ENCODE data around the gene METTL3. TPM values are rescaled to one million over a fixed set of nuclear protein-coding genes. Genes with fewer than 3 reads are reported as not detected.

The METTL3 gene
- total and polyA plus RNA-seq, 2 experiments from 2014 or later, result 39.0 to 44.1 TPM

- Histone ChIP-seq H3K27ac (no peak overlapping the region), H3K79me2 (no peaks in the 10 kb centered on the region), H3K4me3 (peak overlapping the region; percentile 50), H3K9me2 (replicated peaks; ENCODE audit: insufficient read depth) (no peaks in the 10 kb centered on the region), H3K36me3 (replicated peaks; ENCODE audit: insufficient read depth, low read depth) (no peaks in the 10 kb centered on the region), H3K4me2 (peak overlapping the region; percentile 92), H3K4me1 (ENCODE audit: insufficient read depth) (peaks cover 11% of the 10 kb centered on the region), H3K9me3 (ENCODE audit: low read depth) (no peaks in the 10 kb centered on the region), H2AFZ (peak overlapping the region; percentile 71), H4K20me1 (ENCODE audit: insufficient read depth, poor library complexity, severe bottlenecking) (no peaks in the 10 kb centered on the region), H3K27me3 (peaks cover 50% of the 10 kb centered on the region)
- TF ChIP-seq CTCF (IDR thresholded peaks at IDR 0.05; ENCODE audit: poor library complexity) (no peak), EZH2 (IDR thresholded peaks at IDR 0.05; ENCODE audit: borderline replicate concordance) (no peak), EZH2phosphoT487 (IDR thresholded peaks at IDR 0.05; ENCODE audit: low read depth, severe bottlenecking, unreplicated experiment) (no peak)
- DNase-seq (ENCODE audit: low spot score), result no peak
- WGBS (ENCODE audit: low lambda C conversion rate, missing lambda C conversion rate), result 6% methylated on average over 3 of the region's 3 CpGs
Measured at GRCh38 chr14:21537090-21537424, 25.9 kb upstream of the METTL3 start.

GRCh38 chr14:21536418-21537089 lies 25.4 kb upstream of the METTL3 start:
- no peaks in the 10 kb centered on the region for H3K9me2 ChIP-seq (replicated peaks; ENCODE audit: insufficient read depth)
- no peaks in the 10 kb centered on the region for H3K79me2 ChIP-seq
- no peak overlapping the region for H3K27ac ChIP-seq
- H4K20me1 ChIP-seq (ENCODE audit: insufficient read depth, poor library complexity, severe bottlenecking), result no peaks in the 10 kb centered on the region
- TF ChIP-seq EZH2 (IDR thresholded peaks at IDR 0.05; ENCODE audit: borderline replicate concordance), result no peak
- TF ChIP-seq EZH2phosphoT487 (IDR thresholded peaks at IDR 0.05; ENCODE audit: low read depth, severe bottlenecking, unreplicated experiment), result no peak
- no peak for TF ChIP-seq CTCF (IDR thresholded peaks at IDR 0.05; ENCODE audit: poor library complexity)
- DNase-seq (ENCODE audit: low spot score), result no peak
- peak overlapping the region; percentile 92 for H3K4me2 ChIP-seq
- H2AFZ ChIP-seq, result peak overlapping the region; percentile 71
- H3K27me3 ChIP-seq, result peaks cover 50% of the 10 kb centered on the region
- 3% methylated on average over 25 of the region's 25 CpGs for WGBS (ENCODE audit: low lambda C conversion rate, missing lambda C conversion rate)
- H3K36me3 ChIP-seq (replicated peaks; ENCODE audit: insufficient read depth, low read depth), result no peaks in the 10 kb centered on the region
- H3K9me3 ChIP-seq (ENCODE audit: low read depth), result no peaks in the 10 kb centered on the region
- peaks cover 11% of the 10 kb centered on the region for H3K4me1 ChIP-seq (ENCODE audit: insufficient read depth)
- peak overlapping the region; percentile 50 for H3K4me3 ChIP-seq

DNA sequence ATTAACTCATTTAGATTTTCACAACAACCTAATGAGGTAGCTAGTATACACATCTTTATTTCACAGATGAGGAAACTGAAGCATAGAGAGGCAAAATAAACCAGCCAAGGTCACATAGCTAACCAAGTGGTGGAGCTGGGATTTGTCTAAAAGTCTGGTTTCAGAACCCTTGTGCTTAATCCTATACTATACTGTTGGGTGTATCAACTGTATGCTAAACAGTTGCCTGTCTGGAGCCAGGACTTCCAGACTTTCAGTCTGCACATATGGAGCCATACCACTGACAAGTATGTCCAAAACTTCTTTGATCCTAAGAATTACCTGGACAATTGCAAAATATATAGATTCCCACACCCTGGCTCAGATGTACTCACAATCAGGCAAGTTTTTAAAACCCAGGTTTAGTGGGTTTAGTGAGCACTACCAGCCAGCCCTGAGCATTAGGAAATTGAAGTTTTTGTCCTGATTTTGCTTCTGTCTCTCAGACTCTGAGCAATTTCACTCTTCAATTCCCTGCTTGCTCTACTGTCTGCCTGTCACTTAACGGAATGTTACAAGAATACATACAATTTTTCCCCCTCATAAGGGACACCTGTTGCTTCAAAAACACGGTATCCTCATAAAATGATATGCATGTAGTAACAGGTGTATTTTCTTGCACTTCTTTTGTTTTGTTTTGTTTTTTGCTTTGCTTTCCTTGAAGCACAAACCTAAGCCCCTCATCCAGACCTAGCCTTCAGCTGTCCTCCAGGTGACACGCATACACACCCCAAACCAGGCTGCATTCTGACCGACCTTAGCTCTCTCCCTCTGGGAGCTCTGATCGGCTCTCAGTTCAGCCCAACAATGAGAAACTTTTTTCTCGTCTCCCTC lies 24.6 kb upstream of the METTL3 start:
- DNase-seq (ENCODE audit: low spot score), result no peak
- no peaks in the 10 kb centered on the region for H3K36me3 ChIP-seq (replicated peaks; ENCODE audit: insufficient read depth, low read depth)
- no peaks in the 10 kb centered on the region for H3K9me2 ChIP-seq (replicated peaks; ENCODE audit: insufficient read depth)
- peaks cover 11% of the 10 kb centered on the region for H3K4me1 ChIP-seq (ENCODE audit: insufficient read depth)
- peak overlapping the region; percentile 71 for H2AFZ ChIP-seq
- H3K4me3 ChIP-seq, result peak overlapping the region; percentile 50
- no peaks in the 10 kb centered on the region for H4K20me1 ChIP-seq (ENCODE audit: insufficient read depth, poor library complexity, severe bottlenecking)
- peaks cover 50% of the 10 kb centered on the region for H3K27me3 ChIP-seq
- no peaks in the 10 kb centered on the region for H3K9me3 ChIP-seq (ENCODE audit: low read depth)
- peak overlapping the region; percentile 92 for H3K4me2 ChIP-seq
- H3K27ac ChIP-seq, result no peak overlapping the region
- no peaks in the 10 kb centered on the region for H3K79me2 ChIP-seq
- 17% methylated on average over 6 of the region's 6 CpGs for WGBS (ENCODE audit: low lambda C conversion rate, missing lambda C conversion rate)
- TF ChIP-seq EZH2phosphoT487 (IDR thresholded peaks at IDR 0.05; ENCODE audit: low read depth, severe bottlenecking, unreplicated experiment) (no peak), EZH2 (IDR thresholded peaks at IDR 0.05; ENCODE audit: borderline replicate concordance) (no peak), CTCF (IDR thresholded peaks at IDR 0.05; ENCODE audit: poor library complexity) (no peak)
